Myocyte (in vitro differentiated cells): ENCODE data around the gene PDCD1. TPM values are rescaled to one million over a fixed set of nuclear protein-coding genes. Genes with fewer than 3 reads are reported as not detected.
"Not testable (repeated sequence)": the region's sequence is repeated elsewhere in the genome, so short reads cannot be mapped to it uniquely, and the experiment has no call there.

Experiments used
- DNase-seq: peaks from one replicate; pipeline ENCODE4 v3.0.0-alpha.2; 2012; ENCODE audit warnings: low read depth
- polyA plus RNA-seq: library from polyadenylated mRNA; unstranded; fragments of >200 nt; gene quantifications from one replicate; pipeline ENCODE4 v1.2.1, GENCODE V29; 2012; ENCODE audit warnings: missing spikeins
- total RNA-seq: library from RNA; depleted of rRNA; stranded (reverse); fragments of >200 nt; gene quantifications from 2 replicates; pipeline ENCODE4 v1.2.3, GENCODE V29; 2014

PDCD1 gene
- total RNA-seq = 0.16 TPM in 1 of 2 replicates, not detected in the other
- not detected for polyA plus RNA-seq

DNA sequence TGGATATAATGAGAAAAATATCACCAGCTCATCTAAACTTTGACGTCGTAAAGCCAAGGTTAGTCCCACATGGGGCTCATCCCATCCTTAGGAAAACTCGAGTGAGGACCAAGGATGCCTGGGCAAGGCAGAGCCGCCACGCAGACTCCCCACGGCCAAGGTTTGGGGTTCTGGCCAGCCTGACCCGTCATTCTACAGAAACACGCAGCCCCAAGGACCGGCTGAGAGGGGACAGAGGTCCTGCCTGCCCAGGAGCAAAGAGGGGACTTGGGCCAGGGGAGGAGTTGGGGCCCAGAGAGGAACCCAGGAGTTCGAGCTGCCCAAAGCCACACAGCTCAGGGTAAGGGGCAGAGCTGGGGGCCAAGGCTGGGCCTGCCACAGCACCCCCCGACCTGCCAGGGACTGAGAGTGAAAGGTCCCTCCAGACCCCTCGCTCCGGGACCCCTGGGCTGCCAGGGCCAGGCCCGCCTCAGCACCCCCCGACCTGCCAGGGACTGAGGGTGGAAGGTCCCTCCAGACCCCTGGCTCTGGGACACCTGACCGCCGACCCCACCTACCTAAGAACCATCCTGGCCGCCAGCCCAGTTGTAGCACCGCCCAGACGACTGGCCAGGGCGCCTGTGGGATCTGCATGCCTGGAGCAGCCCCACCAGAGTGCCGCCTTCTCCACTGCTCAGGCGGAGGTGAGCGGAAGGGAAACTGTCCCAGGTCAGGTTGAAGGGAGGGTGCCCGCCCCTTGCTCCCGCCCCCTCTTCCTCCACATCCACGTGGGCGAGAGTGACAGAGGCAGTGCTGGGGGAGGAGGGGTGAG, at the start of gene PDCD1:
TSS of gene PDCD1 (minus strand) at position 689 of the 811 bp plus-strand sequence. CDS start at position 633, 56 bp downstream.
- no peak for DNase-seq

DNA sequence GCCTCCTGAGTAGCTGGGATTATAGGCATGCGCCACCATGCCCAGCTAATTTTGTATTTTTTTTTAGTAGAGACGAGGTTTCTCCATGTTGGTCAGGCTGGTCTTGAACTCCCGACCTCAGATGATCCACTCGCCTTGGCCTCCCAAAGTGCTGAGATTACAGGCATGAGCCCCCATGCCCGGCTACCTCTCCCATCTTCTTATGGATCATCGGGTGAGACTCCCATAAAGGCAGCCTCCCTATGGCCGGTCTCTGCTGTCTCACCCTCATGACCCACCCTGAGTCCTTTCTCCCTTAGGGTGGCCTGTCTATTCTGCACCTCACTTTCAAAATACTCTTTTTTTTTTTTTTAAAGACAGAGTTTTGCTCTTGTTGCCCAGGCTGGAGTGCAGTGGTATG, 49.1 kb upstream of the PDCD1 start:
- DNase-seq = not testable (repeated sequence)

DNA sequence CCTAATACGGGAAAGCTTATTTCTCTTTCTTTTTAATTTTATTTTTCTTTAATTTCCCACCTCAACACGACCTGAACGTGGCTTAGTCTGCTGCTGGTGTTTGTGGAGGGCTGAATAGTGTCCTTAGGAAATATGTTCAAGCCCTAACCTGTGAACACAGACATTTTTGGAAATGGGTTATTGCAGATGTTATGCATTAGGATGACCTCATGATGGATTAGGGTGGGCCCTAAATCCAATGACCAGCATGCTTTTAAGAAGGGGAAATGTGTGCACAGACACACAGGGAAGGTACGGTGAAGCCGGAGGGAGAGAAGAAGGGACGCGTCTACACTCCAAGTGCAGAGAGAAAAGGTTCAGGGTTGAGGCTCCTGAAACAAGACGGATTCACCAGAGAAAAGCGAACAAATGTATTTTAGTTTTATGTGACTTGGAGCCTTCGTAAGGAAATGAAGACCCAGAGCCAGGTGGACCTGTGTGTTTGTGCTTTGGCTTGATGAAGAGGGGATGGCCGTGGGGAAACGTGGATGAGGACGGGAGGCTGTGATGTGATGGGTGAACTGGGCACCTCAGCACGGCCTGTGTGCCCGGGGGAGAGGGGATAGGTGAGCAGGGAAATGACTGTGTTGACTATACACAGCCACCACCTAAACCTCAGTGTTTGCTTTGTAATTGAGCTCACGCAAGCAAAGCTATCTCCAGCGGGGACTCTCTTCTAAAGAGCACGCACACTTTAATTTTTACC, 48.3 kb upstream of the PDCD1 start:
- no peak for DNase-seq

DNA sequence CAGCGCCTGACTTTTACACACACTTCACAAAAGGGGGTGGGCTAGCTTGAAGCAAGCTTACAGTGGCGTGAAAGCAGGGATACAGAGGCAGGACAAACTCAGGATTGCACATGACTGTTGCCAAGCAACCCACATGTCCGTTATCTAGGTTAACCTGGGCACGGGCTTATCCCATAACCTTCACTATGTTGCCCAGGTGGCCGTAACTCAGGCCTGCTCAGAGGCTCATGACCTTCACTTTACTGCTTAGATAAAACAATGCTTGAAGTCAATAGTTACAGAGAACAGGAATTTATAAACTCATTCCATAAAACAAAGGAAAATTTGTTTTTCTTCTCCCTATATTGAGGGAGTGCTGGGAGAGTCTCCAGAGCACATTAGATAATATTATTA, 47.7 kb upstream of the PDCD1 start:
- not testable (repeated sequence) for DNase-seq

DNA sequence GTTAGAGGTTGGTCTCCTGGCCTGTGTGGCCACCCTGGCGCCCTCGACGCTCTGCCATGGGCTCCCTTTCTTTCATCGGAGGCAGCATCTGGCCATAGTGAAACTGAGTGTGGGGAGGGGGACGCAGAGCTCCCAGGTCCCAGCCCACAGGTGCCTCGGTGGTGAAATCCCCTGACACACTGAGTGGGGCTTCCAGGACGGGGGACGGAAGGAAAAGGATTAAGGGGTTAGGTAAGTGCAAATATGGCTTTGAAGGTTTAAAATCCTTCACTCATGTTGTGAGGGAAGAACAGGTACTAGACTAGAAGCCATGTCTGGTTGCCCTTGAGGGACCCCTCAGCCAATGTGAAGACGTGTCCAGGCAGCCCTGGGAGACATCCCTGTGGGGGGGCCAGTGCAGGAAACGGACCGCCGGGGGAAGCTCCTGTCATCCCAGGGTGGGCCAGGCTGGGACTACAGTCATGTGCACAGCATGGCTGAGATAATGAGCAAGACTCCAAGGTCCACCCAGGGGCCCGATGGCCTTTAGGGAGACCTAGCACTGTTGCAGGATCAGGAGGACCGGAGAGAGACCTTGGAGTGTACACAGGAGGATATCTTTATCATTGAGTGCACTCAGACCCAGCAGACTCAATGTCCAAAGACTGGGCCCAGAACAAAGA, 47.2 kb upstream of the PDCD1 start:
- DNase-seq = no peak

DNA sequence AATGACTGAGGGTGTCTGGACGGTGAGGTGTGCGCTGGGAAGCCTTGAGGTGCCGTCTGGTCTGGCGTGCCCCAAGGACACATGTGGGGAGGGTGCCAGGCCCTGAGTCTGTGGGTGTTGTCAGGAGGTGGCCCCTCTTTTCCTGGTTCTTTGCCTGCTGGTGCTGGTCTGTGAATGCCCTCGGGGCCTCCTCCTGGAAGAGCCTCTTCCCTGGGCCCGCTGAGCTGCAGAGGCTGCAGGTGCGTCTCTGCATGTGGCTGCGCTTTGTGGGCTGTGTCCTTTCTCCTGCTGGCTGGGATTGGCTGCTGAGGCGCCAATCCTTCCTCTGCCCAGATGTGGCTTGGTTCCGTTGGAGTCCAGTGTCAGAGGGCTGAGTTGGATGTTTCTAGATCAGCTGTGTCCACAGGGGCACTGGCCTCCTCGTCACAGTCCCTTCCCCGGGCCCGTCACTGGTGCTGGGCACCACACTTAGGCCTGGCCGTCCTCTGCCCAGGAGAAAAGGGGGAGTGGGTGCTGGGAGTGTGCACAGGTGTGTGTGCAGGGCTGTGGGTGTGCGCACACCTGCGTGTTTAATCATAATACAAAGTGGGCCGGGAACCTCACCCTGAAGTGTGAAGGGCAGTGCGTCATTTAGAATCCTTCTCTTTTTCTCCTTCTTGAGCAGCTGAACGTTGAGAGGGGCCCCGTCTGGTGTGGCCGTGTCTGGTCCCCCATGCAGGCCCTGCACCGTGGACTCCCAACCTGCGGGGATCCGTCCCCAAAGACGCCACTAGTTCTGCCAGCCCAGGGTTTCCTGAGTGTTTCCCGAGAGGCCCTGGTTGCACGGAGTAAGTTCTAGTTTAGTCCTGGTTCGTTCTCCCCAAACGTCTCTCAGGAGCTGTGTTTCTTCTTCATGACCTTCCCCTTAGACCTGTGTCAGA, 46.4 kb upstream of the PDCD1 start:
- no peak for DNase-seq

DNA sequence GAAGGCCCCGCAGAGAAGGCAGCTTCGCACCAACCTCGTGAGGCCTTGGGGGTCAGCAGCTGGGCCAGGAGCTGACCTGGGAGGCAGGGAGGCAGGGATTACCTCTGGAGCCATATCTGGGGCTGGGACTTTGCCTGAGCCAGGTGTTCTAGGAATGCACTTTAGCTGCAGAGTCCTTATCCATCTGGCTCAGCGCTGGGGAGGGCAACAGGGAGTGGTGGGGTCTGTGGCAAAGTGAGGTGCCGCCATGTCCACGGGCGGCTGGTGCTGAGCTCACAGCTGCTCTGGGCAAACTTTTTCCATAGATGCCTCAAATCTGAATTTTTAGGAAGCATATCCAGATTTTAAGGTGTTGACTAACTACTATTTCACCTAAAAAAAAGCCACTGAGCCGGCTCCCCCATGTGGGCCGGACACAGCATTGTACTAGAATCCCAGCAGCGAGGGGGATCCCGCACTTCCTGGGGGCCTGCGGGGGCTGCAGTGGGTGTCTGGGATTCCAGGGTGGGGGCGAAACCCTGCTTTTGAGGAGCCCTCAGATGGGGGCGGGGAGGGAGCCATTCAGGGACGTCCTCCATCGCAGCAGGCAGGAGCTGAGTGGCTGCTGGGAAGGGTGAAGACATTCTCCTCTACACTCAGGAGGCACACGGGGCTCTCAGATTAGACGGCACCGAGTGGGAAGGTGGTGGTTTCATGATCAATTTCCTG, 45.5 kb upstream of the PDCD1 start:
- DNase-seq = no peak

DNA sequence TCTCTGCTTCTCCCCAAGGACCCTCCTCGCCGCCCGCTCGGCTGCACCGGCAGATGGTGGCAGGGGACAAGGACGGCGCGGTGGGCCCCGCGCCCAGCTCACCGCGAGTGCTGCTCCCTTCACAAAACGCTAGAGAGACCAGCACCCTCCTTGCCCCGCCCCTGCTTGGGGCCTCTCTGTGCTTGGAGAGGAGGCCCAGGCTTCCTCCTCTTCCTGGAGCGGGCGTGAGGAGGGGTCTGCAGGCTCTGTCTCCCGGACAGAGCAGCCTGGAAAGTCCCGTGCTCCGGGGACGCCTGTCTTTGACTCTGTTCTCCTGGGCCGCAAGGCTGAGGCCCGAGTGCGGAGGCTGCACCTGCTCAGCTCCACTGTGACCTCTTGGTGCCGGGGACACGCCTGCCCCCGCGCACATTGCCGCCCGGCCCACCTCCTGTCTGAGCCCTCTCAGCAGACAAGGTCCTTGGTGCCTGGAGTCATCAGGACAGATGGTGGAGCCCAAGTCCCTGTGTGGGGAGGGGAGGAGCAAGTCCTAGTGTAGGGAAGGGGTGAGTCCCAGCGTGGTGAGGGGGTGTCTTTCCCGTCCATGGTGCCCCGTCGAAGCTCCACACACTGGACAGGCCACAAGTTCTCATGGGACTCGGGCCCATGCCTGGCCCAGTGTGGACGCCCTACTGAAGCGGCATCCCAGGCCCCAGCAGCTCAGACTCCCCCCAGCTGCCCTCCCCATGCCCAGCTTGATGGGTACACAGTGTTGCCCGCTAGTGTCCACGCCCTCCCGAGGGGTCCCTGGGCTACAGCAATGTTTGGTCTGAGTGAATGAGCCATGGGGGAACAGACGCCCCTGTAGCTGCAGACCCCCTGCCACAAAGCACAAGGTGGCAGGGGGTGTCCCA, 44.7 kb upstream of the PDCD1 start:
- no peak for DNase-seq

DNA sequence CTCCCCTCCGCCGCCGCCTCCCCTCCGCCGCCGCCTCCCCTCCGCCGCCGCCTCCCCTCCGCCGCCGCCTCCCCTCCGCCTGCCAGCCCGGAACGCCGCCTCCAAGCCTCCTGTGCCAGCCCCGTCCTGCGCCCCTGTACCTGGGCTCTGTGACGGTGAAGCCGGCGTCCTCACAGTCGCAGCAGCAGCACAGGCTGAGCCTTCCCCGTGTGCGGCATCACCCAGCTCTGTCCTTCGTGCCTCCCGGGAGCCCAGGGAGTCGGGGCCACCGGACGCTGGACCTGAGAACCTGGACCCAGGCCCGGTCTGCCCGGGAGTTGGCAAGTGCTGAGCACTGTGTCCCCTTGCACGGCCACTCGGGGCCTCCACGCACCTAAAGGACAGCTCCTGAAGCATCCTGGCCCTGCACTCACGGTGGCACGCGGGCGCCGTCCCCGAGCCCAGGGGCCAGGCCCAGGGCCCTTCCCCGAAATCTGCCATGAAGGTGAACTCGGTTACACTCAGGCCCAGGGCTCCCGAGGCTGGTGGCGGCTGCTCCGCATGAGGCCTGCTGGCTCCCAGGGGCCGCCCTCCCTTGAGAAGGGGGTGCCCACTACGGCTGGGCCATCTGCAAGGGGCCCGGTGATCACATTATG, 43.8 kb upstream of the PDCD1 start:
- DNase-seq = no peak

DNA sequence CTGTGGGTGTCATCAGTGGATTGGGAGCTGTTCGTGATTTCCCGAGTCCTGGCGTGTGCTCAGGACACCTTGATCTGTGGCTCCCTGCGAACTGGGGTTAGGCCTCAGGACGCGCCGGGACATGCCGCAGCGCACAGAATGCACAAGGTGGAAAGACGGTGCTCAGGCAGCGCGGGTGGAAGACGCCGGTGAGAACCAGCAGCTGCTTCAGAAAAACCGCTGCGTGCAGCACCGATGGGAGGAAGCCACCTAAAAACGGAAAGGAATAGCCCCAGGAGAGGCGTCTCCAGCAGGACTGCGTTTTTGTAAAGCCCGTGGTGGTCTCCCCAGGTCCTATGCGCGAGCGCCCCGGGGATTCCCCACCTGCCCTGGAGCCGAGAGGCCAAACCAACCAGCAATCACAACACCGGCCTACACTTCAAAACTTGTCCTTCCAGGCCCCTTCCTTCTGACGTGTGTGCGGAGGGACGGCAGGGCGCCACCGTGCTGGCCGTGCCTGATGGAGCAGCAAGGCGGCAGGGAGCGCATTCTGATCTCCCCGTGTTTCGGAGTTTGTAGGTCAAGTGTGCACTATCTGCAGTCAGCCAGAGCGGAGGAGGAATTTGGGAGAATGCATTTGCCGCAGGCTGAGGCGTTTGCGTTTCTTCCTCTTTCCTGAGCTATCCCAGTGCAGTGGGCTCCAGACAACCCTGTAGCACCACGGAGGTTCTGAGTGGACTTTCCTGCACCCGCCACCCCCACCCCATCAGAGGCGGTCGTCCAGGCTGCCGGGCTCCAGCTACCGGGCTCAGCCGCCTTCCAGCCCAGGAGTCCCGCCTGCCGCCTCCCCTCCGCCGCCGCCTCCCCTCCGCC, 43.0 kb upstream of the PDCD1 start:
- no peak for DNase-seq

DNA sequence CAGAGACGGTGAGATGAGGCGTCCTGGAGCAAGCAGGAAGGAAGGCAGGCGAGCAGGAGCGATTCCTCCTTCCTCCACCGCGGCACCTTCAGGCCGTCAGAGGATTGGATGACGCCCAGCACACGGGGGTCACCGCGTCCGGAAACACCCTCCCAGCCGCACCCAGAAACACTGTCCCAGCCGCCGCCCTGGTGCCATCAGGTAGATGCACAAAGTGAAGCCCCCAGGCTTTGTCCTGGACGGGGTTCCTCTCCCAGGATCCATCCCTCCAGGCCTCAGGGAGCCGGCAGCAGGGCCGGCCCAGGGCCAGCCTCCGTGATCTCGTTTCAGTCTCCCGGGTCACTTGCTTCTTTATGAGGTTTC, 42.3 kb upstream of the PDCD1 start:
- no peak for DNase-seq

DNA sequence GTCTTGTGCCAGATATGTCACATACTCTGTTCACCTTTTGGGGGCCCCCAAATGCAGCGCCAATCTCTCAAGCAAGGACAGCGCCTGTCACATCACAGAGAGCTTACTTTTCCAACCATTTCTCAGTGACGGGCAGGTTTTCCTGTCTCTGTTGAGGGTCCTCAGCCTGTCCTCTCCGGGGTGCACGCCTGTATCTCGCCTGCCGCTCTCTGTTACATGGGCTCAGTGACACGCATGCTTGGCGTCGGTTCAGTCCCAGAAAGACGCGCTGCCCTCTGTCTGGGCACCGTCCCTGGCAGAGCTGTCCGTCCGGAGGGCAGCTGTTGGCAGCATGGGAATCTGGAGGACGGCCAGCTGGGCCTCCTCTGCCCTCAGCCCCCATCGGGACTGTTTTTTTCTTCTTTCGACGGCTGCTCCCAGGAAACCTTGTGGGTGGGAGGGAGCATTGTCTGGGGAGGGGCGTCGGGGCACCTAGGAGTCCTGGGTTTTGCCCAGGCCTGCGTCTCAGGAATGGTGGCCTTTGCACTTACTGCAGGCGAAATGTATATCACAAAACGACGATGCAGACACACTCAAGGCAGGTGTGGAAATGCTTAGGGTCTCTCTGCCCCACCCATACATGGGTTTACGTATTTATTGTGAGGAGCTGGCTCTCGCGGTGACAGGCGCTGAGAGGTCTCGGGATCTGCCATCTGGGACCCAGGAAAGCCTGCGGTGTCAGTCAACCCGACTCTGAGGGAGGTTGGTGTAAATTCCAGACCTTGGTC, 41.7 kb upstream of the PDCD1 start:
- DNase-seq = no peak

DNA sequence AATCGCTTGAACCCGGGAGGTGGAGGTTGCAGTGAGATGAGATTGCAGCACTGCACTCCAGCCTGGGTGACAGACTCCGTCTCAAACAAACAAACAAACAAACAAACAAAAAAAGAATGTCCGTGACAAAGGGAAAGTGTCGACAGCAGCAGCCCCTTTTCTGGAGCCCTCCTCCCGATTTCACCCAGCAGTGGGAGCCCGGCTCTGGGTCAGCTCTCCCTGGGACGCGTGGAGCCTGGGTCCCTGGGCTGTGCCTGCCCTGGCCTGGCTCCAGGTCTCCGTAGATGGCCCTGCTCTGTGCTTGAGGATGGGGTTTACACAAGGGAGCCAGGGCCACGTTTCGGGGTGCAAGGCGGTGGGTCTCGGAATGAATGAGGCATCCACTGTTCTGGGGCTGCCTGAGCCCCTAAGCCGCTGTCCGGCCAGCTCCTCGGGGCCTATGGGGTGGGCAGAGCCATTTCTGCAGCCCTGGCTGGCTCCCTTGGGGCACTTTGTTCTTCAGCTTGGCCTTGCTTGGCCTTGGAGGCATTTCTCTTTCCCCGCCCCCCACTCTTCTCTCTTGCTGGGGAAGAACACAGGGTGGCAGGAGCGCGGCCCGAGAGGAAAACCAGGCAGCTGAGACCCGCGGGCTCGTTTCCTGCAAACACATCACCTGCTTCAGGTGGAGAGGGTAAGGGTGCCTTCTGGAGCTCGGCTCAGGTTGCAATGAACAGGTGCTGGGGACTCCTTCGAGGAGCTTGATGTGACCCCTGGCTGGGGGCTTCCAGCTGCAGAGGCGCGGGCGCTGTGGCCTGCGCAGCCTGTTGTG, 40.0 kb upstream of the PDCD1 start:
- DNase-seq = no peak

DNA sequence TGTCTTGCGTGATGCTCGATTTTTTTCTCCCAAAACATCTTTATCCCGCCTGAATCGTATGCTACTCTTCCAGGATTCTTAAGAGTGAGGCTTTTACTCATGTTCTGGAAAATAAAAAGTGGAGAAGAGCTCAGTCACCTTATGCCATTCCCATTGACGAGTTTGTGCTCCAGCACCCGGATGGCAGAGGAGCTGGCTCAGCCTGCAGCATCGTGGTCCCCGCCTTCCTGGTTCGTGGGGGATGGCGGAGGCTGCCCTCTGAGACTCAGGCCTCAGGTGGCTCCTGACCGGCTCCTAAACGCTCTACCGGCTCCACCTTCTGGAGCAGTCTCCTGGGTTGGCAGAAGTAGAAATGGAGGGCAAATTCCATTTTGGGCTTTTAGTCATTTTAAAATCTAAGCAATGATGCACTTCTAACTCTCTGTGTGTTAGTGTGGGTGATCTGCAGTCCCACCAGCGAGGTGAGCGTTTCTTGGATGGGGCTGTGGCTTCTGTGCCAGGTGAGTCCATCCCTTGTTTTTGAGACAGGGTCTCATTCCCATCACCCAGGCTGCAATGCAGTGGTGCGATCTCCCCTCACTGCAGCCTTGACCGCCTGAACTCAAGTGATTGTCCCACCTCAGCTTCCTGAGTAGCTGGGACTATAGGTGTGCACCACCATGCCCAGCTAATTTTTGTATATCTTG, 38.7 kb upstream of the PDCD1 start:
- DNase-seq = no peak

DNA sequence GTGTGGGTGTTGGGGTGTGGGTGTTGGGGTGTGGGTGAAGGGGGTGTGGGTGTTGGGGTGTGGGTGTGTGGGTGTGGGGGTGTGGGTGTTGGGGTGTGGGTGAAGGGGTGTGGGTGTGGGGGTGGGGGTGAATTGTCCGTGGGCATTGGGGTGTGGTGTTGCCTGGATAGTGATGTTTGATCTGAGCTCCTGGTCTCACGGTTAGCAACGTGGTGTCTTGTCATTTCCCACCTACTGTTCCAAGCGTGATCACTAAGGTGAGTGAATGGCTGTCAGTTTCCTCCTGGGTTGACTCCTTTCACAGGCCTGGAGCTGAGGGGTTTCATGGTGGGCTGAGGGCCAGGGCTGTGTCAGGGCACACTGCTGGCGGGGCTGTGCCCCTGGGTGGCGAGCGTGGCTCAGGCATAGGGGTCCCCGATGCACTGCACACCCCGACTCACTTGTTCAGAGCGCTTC, 38.1 kb upstream of the PDCD1 start:
- DNase-seq = no peak
